Activated naive CD8-positive, alpha-beta T cell treated with anti-CD3 and anti-CD28 coated beads, Interleukin-2, amount 50 U/mL, for 16 hours (primary cell): ENCODE results near the gene POF1B.
"Not testable (repeated sequence)": the region's sequence is repeated elsewhere in the genome, so short reads cannot be mapped to it uniquely, and the experiment has no call there.

ENCODE experiments used
- DNase-seq: peaks from one replicate; pipeline ENCODE4 v3.0.0-alpha.2; 2020; ENCODE audit warnings: low read depth, low spot score

POF1B gene, protein sequence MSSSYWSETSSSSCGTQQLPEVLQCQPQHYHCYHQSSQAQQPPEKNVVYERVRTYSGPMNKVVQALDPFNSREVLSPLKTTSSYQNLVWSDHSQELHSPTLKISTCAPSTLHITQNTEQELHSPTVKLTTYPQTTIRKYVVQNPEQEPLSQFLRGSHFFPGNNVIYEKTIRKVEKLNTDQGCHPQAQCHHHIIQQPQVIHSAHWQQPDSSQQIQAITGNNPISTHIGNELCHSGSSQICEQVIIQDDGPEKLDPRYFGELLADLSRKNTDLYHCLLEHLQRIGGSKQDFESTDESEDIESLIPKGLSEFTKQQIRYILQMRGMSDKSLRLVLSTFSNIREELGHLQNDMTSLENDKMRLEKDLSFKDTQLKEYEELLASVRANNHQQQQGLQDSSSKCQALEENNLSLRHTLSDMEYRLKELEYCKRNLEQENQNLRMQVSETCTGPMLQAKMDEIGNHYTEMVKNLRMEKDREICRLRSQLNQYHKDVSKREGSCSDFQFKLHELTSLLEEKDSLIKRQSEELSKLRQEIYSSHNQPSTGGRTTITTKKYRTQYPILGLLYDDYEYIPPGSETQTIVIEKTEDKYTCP

GRCh38 chrX:85379174-85379907 is at the start of gene POF1B:
TSS of gene POF1B (minus strand) at chrX:85379665. CDS start at chrX:85379454, 211 bp downstream.
- DNase-seq: no peak

GRCh38 chrX:85429066-85429465 is 49.6 kb upstream of the POF1B start:
- DNase-seq: no peak

DNA sequence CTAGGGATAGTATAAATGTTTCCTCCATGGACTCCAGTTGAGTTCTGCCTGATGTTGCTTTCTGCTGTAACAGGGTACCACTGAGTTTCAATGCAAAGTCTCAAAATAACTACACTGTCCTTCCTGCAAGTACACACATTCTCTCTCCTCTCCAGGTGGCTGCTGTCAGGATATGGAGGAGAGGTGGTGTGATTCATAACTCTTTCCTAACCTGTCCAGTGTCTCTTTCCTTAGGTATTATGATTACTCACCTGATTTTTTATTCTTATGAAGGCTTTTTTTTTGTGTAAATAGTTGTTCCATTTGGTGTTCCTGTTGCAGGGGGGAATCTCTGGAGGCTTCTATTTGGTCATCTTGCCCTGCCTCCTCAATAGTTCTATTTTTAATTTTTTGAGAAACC is 39.8 kb upstream of the POF1B start:
- DNase-seq: no peak

- DNase-seq: no peak
Measured at GRCh38 chrX:85391878-85392238, 12.4 kb upstream of the POF1B start.

DNA sequence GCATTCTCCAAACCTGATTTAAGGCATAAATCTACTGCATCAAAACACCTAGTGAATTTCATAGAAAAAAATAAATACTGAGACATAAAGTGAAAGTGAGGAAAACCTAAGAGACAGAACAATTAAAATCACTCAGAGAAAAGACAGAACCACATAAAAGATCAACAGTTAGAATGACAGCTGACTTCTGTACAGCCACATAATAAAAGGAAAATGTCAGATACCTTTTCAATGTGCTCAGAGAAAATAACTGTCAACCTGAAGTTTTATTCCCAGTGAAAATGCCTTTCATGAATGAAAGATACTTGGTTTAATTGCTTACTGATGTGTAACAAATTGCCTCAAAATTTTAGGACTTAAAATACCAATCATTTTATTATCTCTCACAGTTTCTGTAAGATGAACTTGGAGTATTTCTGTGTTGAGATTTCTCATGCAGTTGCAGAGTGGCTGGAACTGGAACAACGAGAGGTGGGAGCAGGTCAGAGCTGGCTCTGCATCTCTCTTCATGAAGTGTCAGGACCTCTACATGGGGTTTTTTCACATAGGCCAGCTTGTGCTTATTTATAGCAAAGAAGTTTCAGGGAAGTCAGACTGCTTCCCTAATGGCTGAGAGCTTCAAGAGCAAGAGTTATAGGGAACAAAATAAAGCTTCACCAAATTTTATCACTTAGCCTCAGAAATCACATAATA is 11.9 kb upstream of the POF1B start:
- DNase-seq: no peak

- no peak for DNase-seq
Measured at GRCh38 chrX:85381602-85382001, 2.1 kb upstream of the POF1B start.

DNA sequence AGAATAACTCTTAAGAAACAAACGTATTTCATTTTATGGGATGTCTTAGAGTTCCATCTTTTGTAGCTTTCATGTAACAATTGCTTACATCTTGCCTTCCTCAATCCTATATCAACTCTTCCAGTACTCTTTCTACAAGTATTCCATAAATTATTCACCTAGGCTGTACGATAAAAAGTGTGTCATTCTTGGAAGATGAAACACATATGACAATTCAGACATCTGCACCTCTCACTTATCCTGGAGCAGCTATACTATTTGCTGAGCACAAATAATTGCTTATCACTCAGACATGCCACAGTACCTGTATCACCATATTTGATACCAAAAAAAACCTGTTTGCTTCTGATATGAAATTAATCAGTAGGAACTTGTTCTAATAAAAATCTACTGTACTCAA is 1.0 kb downstream of the POF1B start:
- no peak for DNase-seq

GRCh38 chrX:85375333-85375738 is 4.1 kb downstream of the POF1B start:
- no peak for DNase-seq

DNA sequence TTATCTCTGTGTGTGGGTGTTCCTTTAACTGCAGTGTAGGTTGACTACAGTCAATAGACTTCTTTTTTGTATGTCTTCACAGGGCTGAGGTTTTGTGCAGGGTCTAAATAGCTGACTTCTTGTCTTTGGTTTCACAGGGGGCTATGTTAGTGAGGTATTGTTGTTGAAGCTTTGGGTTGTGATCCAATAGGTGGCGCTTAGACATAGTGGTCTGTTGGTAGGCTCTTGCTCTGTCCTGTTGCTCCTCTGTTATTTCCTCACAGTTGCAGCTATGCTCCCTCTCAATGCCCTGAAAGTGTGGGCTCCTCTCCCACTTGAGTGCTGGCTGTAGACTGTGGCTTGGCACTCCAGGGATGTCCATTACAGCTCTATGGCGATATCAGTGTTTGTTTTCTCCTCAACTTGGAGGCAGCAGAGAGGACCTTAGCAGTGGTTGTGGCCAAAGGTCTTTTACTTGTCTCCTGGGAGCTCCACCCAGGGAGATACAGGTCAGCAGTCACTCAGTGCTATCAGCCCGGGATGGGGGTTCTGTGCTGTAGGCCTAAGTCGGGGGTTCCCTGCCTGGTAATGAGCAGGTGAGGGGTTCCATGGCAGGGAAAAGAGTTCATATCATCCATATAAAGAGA is 14.0 kb downstream of the POF1B start:
- no peak for DNase-seq

DNA sequence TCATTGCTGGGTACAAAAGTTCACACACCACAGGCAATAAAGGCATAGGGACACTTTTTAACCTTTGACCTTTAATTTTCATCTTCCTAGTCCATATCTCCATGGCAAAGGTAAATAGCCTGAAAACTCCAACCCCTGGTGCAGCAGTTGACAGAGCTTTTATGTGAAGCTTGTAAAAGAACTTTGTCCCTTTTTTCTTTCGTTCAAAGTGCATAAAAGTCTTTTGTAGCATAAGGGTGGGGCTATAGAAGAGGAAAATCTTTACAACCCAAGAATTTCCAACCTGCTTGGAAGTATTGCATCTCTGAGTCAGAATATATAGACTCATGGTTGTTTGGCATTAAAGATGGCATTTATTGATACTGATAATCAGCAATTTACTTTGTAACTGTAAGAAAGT is 20.4 kb downstream of the POF1B start:
- DNase-seq: no peak

GRCh38 chrX:85345523-85345922 is 33.9 kb downstream of the POF1B start:
- DNase-seq: no peak

DNA sequence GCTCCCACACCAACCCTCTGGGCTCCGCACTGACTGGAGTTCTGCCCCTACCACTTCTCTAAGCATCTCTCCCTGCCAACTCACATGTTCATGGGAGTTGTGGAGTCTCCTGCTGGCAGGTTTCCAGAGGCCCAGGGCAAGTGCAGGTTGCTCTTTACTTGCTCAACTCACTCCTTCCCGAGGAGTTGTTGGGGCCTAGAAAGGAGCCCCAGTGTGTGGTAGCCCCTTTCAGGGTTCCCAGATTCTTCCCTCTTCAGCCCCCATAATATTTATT is 52.5 kb downstream of the POF1B start:
- no peak for DNase-seq

GRCh38 chrX:85326234-85327059 is 53.0 kb downstream of the POF1B start:
- DNase-seq: no peak

DNA sequence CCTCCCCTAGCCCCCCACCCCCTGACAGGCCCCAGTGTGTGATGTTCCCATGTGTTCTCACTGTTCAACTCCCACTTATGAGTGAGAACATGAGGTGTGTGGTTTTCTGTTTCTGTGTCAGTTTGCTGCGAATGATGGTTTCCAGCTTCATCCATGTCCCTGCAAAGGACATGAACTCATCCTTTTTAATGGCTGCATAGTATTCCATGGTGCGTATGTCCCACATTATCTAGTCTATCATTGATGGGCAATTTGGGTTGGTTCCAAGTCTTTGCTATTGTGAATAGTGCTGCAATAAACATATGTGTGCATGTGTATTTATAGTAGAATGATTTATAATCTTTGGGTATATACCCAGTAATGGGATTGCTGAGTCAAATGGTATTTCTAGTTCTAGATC is 68.1 kb downstream of the POF1B start:
- not testable (repeated sequence) for DNase-seq

- no peak for DNase-seq
Measured at GRCh38 chrX:85309717-85310116, 69.7 kb downstream of the POF1B start.

GRCh38 chrX:85303544-85303943 is 75.9 kb downstream of the POF1B start:
- no peak for DNase-seq

GRCh38 chrX:85288992-85289723 is 90.3 kb downstream of the POF1B start:
- no peak for DNase-seq

DNA sequence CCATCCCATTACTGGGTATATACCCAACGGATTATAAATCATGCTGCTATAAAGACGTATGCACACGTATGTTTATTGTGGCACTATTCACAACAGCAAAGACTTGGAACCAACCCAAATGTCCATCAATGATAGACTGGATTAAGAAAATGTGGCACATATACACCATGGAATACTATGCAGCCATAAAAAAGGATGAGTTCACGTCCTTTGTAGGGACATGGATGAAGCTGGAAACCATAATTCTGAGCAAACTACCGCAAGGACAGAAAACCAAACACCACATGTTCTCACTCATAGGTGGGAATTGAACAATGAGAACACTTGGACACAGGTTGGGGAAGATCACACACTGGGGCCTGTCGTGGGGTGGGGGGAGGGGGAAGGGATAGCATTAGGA is 94.2 kb downstream of the POF1B start:
- not testable (repeated sequence) for DNase-seq

DNA sequence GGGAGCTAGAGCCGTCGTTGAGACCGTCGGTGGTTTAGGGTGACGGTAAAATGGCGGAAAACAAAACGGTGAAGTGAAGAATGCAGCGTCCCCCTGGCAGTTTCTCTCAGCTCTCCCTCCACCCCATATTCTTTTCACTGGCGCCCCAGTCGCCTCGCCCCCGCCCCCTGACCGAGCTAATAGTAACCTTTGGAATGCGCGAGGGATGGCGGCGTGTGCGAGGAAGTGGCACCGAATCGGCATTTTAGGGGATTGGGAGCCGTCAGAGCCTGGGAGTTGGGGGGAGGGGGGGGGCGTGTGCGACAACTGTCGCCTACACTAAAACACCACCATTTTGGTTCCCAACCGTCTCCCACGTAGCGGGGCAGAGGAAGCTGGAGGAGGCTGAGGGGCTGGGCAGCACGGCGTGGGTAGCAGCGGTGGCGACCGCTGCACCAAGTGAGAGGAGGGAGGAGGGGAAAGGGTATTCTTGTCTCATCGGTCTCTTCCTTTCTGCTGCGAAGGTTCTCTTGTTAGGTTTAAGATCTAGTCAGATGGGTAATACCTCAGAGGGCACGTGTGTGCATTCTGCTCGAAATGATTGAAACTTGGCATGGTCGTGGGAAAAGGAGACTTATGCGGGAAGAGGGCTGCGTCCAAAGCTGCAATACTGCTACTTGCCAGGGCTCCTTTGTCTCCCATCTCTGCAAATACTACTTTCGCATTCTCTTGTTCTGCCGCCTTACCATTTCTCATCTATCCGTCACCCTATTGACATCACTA is 134.8 kb downstream of the POF1B start:
- DNase-seq: no peak
